Stimulated activated CD4-positive, alpha-beta T cell treated with anti-CD3 and anti-CD28 coated beads, Interleukin-2, amount 100 ng/mL, for 48 hours (primary cell): Measurements from ENCODE around the gene FHIP1A.

Source experiments
- DNase-seq, 2 donors: peaks; one replicate each; pipeline ENCODE4 v3.0.0-alpha.2; 2020

FHIP1A gene

GRCh38 chr4:151418385-151418784, 9.4 kb downstream of the FHIP1A start:
- DNase-seq, result no peak

DNA sequence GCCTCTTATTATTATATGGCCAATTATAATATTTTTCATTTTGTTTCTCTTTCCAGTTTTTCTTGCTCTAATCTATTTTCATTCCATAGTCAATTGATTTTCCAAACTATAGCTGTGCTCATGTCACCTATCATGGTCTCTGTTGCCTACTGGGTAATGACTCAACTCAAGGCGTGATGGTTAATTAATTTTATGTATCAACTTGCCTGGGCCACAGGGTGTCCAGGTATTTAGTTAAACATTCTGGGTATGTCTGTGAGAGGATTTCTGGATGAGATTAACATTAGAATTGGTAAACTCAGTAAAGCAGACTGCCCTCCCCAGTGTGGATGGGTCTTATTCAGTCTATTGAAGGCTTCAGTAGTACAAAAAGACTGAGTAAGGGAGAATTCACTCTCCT, 9.9 kb downstream of the FHIP1A start:
- no peak for DNase-seq

- DNase-seq, result no peak
These were observed 11.4 kb downstream of the FHIP1A start for GRCh38 chr4:151420250-151420807.

- DNase-seq, result no peak
These were observed 13.9 kb downstream of the FHIP1A start for GRCh38 chr4:151422854-151423253.

DNA sequence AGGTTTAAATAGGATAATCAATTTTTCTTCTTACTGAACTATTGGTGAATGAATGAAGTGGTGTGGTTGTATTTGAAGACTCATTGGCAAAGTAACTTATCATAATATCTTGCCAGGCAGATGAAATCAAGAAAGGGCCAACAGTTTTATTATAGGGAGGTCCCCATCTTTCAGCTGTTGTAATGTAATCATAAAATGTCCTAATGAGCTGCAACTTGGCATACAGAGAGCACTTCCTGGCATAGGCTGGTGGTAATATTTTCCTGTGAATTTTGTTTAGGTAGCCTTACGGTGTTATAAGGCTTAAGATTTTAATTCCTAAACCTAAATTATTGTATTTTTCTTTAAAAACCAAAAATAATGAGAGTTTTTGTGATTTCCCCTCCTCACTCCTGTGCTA, 17.5 kb downstream of the FHIP1A start:
- no peak for DNase-seq

- DNase-seq, result no peak
These were observed 18.3 kb downstream of the FHIP1A start for GRCh38 chr4:151427266-151427665.

DNA sequence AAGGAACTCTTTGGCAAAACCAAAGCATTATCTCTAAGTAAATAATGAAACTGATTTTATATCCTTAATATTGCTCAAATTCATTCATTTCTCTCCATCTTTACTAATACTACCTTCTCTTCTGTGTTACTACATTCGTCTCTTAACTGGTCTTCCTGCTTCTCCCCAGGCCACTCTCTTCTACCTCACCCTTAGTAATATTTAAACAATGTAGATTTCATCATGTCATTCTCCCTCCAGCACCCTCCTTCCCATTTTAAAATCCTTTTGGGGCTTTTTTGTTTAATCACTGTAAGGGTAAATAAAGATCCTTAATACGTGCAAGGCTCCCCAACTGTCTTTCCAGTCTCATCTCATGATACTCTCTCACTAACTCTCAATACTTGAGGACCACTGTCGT, 19.4 kb downstream of the FHIP1A start:
- DNase-seq, result no peak

DNA sequence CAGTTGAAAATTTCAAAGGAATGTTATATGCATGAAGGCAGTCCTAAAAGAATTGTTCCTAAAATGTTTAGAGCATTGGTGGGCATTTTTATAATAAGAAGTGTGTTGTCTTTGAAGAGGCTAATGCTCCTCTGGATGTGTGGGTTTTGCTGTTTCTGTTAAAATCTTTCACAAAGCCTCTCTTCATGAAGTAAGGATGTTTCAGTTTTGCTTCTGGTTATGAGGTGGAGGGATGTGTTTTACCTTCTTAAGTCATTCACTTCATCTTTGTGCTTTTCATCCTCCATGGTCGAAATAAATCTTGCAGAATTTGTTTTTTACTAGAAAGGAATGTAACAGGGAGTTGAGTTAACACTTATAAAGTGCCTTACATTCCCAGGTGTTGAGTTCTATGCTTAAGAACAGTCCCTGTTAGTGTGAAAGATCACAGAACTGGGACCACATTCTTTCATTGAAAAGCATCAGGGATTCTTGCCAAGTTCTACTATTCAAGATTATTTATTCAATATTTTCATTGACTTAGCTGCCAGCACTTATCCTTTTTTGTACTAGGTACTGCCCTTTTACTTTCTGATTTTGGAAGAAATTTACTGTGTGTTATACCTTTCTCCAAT, 21.1 kb downstream of the FHIP1A start:
- DNase-seq, result no peak

DNA sequence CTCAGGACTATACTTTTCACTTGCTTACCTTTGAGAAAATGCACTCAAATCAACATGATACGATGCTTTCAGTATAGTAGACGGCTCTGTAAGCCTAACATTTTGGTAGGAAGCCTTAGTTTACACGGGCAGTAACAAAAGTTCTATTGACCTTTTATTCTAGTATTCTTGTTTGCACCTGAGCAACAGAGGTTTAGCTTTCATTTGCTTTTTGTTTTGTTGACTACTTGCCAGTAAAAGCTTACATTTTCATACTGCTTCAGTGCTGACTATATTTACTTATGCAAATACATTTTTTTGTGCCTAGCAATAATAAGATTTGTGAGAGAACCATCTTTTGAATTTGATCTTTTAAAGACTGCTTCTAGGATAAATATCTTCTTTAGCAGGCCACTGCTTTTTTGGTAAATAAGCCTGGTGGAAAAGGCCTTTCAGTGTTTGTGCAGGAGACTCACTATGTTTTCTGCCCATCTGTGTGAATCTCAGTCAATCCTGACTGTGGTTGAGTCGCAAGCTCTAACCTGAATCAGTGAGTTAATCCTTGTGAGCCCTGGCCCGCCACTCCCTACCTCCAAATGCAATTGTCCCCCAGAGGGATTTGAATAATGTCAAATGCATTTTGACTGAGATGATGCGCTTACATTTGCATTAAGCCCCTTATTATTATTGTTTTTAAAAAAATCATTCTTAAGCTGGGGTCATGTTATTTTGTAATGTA, 21.9 kb downstream of the FHIP1A start:
- no peak for DNase-seq

DNA sequence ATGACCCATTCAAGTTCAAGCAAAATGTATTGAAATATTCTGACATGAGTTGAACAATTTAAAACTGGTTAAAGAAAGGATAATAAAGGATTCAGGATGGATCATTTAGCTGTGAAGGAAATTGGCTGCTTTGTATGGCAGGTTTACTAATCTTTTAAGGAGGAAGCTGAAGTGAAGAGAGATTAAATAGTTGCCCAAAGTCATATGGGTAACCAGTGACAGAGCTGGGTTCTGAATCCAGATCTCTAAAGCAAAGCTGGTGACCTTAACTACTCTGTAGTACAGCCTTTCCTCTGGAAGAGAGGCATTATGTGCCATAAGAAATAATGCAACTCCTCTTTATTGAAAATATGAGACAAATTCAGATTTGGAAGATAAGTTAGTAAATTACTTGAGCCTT, 22.8 kb downstream of the FHIP1A start:
- no peak for DNase-seq

- DNase-seq, result no peak
These were observed 23.7 kb downstream of the FHIP1A start for GRCh38 chr4:151432654-151433053.

DNA sequence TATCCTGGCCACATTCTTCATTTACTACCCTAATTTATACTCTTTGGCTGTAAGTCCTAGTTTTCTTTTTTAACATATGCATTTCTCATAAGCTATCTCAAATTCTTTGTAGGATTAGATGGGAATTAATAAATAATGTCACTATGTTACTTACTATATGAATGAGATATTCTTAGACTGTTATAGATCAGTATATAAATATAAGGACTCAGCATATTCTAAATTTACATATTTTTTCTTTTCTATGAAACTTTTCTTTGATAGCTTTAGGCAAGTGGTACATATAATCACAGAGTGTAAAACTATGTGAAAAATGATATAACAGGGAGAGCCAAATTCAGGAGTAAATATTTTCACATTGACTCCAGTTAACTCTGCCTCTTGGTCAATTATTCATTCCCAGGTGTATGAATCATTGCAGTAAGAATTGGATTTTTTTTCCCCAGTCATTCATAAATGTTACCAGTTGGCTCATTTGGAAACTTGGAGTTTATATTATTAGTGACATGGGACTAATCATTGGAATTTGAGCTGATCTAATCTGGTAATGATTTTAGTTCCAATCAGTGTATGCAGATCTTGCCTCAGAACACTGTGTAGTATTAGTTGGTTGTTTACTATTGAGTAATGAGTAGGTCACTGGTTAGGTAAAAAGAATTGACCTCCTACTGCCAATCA, 25.3 kb downstream of the FHIP1A start:
- no peak for DNase-seq

- DNase-seq, result no peak
These were observed 27.1 kb downstream of the FHIP1A start for GRCh38 chr4:151436093-151436518.

- no peak for DNase-seq
These were observed 28.5 kb downstream of the FHIP1A start for GRCh38 chr4:151437505-151437904.

DNA sequence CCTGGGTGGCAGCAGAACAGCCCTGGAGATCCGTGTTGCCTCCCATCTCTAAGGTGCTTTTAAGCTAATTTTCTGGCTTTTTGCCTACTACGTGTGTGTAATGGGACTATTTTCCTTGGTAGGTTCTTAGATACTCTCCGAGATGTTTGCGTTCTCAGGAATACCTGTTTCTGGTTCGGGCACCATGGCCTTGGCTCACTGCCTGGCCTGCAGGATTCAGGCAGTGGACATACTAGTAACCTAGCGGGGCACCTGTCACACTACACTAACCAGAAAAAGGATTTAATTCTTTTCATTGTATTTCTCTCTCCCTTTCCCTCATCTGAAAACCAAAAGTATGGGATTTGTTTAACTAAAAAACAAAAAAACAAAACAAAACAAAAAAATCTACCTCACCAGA, 29.2 kb downstream of the FHIP1A start:
- no peak for DNase-seq

DNA sequence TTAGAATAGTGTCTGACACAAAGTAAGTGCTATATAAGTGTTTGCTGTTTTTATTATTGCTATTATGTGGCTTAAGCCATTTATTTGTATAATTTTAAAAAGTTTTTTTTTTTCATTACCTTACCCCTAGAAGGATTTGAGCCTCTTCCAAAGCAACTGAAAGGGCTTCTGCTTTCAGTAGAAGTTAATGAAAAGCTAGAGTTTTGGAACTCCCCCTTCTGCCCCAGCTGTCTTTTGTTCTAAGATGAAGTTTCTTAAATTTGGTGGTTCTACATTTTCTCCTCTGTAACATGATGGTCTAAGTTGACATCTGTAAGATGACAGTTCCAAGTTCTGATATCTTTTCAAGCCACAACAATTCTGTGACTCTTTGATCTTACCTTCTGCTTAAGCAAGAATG, 30.3 kb downstream of the FHIP1A start:
- DNase-seq, result no peak

- DNase-seq, result no peak
These were observed 33.0 kb downstream of the FHIP1A start for GRCh38 chr4:151442002-151442401.

GRCh38 chr4:151443247-151443646, 34.3 kb downstream of the FHIP1A start:
- no peak for DNase-seq

DNA sequence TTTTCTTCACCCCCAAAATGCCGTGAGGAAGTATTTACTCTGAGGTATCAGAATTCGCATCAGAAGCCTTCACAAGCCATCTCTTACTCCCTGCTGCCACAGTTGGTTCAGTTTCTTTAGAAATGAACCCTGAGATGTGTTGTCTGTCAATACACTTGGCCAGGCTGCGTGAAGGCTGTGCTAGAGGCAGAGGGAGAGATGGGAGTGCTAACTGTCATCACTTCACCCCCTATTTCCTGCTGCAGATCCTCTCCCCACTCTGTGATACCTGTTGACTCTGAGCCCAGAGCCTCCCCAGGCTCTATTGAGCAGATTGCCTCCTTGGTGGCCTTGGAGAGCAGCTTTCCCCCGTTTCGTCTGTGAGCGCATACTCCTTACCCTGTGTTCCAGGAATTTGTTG, 34.8 kb downstream of the FHIP1A start:
- no peak for DNase-seq

DNA sequence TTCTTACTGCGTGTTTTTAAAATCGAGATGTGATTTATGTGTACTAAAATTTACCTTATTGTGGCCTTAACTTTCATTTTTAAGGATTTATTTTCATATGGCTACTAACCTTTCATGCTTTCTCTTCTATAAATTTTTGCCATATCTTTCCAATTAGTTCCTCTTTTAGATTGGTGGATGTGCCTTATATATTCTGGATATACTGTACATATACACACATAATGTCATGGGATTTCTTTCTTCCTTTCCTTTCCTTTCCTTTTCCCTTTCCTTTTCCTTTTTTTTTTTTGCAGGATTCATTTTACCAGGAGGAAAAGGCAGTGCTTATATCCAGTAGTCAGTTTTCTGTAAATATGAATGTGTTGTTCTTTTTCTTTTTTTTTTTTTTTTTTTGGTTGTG, 37.2 kb downstream of the FHIP1A start:
- no peak for DNase-seq

DNA sequence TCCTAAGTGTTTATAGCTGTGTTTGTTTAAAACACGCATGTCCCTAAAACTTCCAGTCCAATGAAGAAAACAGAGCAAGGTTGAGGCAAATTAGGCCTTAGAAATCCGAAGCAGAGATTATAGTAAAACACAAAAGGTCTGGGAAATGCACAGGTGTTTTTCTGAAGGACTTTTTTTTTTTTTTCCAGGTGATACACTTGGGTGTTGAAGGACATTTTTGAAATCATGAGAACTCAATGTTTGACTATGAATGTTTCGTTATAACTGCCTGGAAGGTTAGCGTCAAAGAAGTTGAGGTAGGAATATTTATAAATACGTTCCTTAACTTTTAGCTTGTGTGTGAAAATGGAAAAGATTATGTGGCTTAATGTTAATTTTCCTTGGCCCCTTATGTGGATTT, 45.5 kb downstream of the FHIP1A start:
- no peak for DNase-seq

GRCh38 chr4:151455212-151455611, 46.2 kb downstream of the FHIP1A start:
- no peak for DNase-seq

DNA sequence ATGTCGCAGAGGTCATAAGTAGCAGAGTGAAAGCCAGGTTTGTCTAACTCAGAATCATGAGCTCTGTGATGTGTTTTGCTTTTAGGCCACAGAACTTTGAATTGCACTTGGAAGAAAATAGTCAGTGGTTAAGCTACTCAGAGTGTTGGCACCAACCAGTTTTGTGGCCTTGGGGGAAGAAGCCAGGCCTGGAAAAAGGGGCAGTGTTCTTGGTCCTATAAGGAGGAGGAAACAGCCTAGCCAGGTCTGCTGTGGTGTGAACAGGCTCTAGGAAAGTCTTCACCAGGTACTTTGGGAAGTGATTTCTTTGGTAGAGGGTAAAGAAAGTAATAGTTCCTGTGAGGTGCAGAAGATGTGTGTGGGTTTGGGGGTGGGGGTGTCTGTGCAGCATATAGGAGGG, 49.2 kb downstream of the FHIP1A start:
- DNase-seq, result no peak
